OCI-LY3 (cell line): ENCODE results near the gene GDPGP1.

Experiments
- H2AFZ ChIP-seq: fragments of 200-600, 300-600 bp; shearing (Covaris generic); 2 replicates; pipeline ENCODE4 v1.6.0; 2014; ENCODE audit warnings: antibody characterized with exemption, low read depth, low read length
- H3K27ac ChIP-seq: fragments of 200-600, 300-600 bp; sonication (generic); 2 replicates; pipeline ENCODE4 v1.5.1; 2014; ENCODE audit warnings: mild to moderate bottlenecking, low read length, moderate library complexity, mixed read lengths
- H3K27me3 ChIP-seq: fragments of 200-600, 300-600 bp; sonication (generic); 2 replicates; pipeline ENCODE4 v1.6.1; 2014; ENCODE audit warnings: low read depth, low read length, mixed read lengths
- H3K36me3 ChIP-seq: fragments of 200-600, 300-600 bp; sonication (generic); replicated peaks from 2 replicates; pipeline ENCODE3; 2014; ENCODE audit warnings: low read depth, low read length, mixed read lengths
- H3K4me1 ChIP-seq: fragments of 300-600, 200-600 bp; sonication (generic); 2 replicates; pipeline ENCODE4 v1.6.1; 2014; ENCODE audit warnings: low read length, mixed read lengths
- H3K4me2 ChIP-seq: fragments of 200-600, 300-600 bp; sonication (generic); 2 replicates; pipeline ENCODE4 v1.6.1; 2014; ENCODE audit warnings: low read length, mixed read lengths
- H3K4me3 ChIP-seq: fragments of 300-600, 200-600 bp; sonication (generic); 2 replicates; pipeline ENCODE4 v1.5.1; 2014; ENCODE audit warnings: antibody characterized with exemption, mild to moderate bottlenecking, low read length, moderate library complexity
- H3K79me2 ChIP-seq: fragments of 300-600, 200-600 bp; shearing (Covaris generic); 2 replicates; pipeline ENCODE4 v1.6.1; 2014; ENCODE audit warnings: mild to moderate bottlenecking, low read length, mixed read lengths
- H3K9ac ChIP-seq: fragments of 300-600, 200-600 bp; shearing (Covaris generic); 2 replicates; pipeline ENCODE4 v1.6.0; 2014; ENCODE audit warnings: mild to moderate bottlenecking, low read length, moderate library complexity
- H3K9me3 ChIP-seq: fragments of 200-600, 300-600 bp; shearing (Covaris generic); 2 replicates; pipeline ENCODE4 v1.6.1; 2014; ENCODE audit warnings: low read length, mixed read lengths; ENCODE audit not compliant: insufficient read depth
- H4K20me1 ChIP-seq: fragments of 200-600, 300-600 bp; sonication (generic); 2 replicates; pipeline ENCODE4 v1.6.1; 2016; ENCODE audit warnings: low read length, mixed read lengths; ENCODE audit not compliant: insufficient read depth
- CTCF ChIP-seq: fragments of 200-600, 300-600 bp; sonication (generic); IDR thresholded peaks from 2 replicates; pipeline ENCODE4 v1.5.1; 2014; ENCODE audit warnings: antibody characterized with exemption, low read length, low read depth
- EZH2phosphoT487 ChIP-seq: fragments of 200-600 bp; shearing (Covaris generic); IDR thresholded peaks from 2 replicates; pipeline ENCODE4 v1.6.1; 2018; ENCODE audit warnings: antibody characterized with exemption, mixed run types, low read depth

GDPGP1 gene

GRCh38 chr15:90233387-90234095, 468 bp upstream of the GDPGP1 start, which contains the start of gene CIB1:
CIB1 (minus strand) TSS chr15:90233941; CDS start chr15:90233885, 56 bp downstream.
- no peak for TF ChIP-seq EZH2phosphoT487
- TF ChIP-seq CTCF = peak; percentile 49; the same call in 1 of the 2 replicates
- Histone ChIP-seq H3K27ac (peak within 1 kb of the TSS; percentile 43), H3K9ac (peak within 1 kb of the TSS; percentile 80)

GRCh38 chr15:90239371-90239770, 5.4 kb downstream of the GDPGP1 start:
- H3K36me3 ChIP-seq = no peaks in the 10 kb centered on the region
- TF ChIP-seq EZH2phosphoT487 (no peak), CTCF (no peak)

More at GRCh38 chr15:90233387-90234095, 468 bp upstream of the GDPGP1 start, which contains the start of gene CIB1:
- no peaks in the 10 kb centered on the region for H3K27me3 ChIP-seq
- no peaks in the 10 kb centered on the region; the same call in 1 of the 2 replicates for H4K20me1 ChIP-seq
- H3K79me2 ChIP-seq = peaks cover 4% of the 10 kb centered on the region; the same call in 1 of the 2 replicates
- peak within 1 kb of the TSS; percentile 93 for H2AFZ ChIP-seq
- peaks cover 11% of the 10 kb centered on the region for H3K4me1 ChIP-seq
- H3K4me2 ChIP-seq = peak within 1 kb of the TSS; percentile 98
- H3K4me3 ChIP-seq = peak within 1 kb of the TSS; percentile 84
- H3K9me3 ChIP-seq = no peaks in the 10 kb centered on the region
- H3K36me3 ChIP-seq = peaks cover 15% of the 10 kb centered on the region

GRCh38 chr15:90240856-90241255, 6.8 kb downstream of the GDPGP1 start:
- no peaks in the 10 kb centered on the region for H3K27me3 ChIP-seq
- no peaks in the 10 kb centered on the region for H3K4me1 ChIP-seq
- no peak overlapping the region for H3K27ac ChIP-seq
- H2AFZ ChIP-seq = no peak overlapping the region
- no peak overlapping the region for H3K9ac ChIP-seq
- no peaks in the 10 kb centered on the region for H3K9me3 ChIP-seq
- no peak overlapping the region for H3K4me2 ChIP-seq
- no peaks in the 10 kb centered on the region for H3K79me2 ChIP-seq
- no peaks in the 10 kb centered on the region for H3K36me3 ChIP-seq
- H3K4me3 ChIP-seq = no peak overlapping the region
- TF ChIP-seq EZH2phosphoT487 (no peak), CTCF (no peak)
- H4K20me1 ChIP-seq = no peaks in the 10 kb centered on the region

More at GRCh38 chr15:90239371-90239770, 5.4 kb downstream of the GDPGP1 start:
- Histone ChIP-seq H3K27me3 (no peaks in the 10 kb centered on the region), H4K20me1 (no peaks in the 10 kb centered on the region), H3K9ac (no peak overlapping the region), H2AFZ (no peak overlapping the region), H3K27ac (no peak overlapping the region), H3K4me2 (no peak overlapping the region), H3K4me3 (no peak overlapping the region), H3K79me2 (no peaks in the 10 kb centered on the region), H3K4me1 (peaks cover 6% of the 10 kb centered on the region), H3K9me3 (no peaks in the 10 kb centered on the region)

GRCh38 chr15:90241343-90242192, 7.6 kb downstream of the GDPGP1 start:
- H3K27me3 ChIP-seq = no peaks in the 10 kb centered on the region
- H3K9ac ChIP-seq = no peak overlapping the region
- no peak overlapping the region for H2AFZ ChIP-seq
- no peak overlapping the region for H3K4me2 ChIP-seq
- H3K4me1 ChIP-seq = no peaks in the 10 kb centered on the region
- no peak for TF ChIP-seq EZH2phosphoT487
- no peak for TF ChIP-seq CTCF
- no peak overlapping the region for H3K27ac ChIP-seq
- H4K20me1 ChIP-seq = no peaks in the 10 kb centered on the region
- H3K79me2 ChIP-seq = no peaks in the 10 kb centered on the region
- no peaks in the 10 kb centered on the region for H3K36me3 ChIP-seq
- no peak overlapping the region for H3K4me3 ChIP-seq
- H3K9me3 ChIP-seq = no peaks in the 10 kb centered on the region
